HG02973 (cell line): ENCODE results near the gene ADAMTS13.
"Not testable (repeated sequence)": the region's sequence is repeated elsewhere in the genome, so short reads cannot be mapped to it uniquely, and the experiment has no call there.

ENCODE experiments used
- ATAC-seq: cut with Tn5 transposase; IDR thresholded peaks from one replicate; pipeline ENCODE4 v1.9.1; 2021; ENCODE audit warnings: moderate library complexity; ENCODE audit not compliant: unreplicated experiment

Gene ADAMTS13

DNA sequence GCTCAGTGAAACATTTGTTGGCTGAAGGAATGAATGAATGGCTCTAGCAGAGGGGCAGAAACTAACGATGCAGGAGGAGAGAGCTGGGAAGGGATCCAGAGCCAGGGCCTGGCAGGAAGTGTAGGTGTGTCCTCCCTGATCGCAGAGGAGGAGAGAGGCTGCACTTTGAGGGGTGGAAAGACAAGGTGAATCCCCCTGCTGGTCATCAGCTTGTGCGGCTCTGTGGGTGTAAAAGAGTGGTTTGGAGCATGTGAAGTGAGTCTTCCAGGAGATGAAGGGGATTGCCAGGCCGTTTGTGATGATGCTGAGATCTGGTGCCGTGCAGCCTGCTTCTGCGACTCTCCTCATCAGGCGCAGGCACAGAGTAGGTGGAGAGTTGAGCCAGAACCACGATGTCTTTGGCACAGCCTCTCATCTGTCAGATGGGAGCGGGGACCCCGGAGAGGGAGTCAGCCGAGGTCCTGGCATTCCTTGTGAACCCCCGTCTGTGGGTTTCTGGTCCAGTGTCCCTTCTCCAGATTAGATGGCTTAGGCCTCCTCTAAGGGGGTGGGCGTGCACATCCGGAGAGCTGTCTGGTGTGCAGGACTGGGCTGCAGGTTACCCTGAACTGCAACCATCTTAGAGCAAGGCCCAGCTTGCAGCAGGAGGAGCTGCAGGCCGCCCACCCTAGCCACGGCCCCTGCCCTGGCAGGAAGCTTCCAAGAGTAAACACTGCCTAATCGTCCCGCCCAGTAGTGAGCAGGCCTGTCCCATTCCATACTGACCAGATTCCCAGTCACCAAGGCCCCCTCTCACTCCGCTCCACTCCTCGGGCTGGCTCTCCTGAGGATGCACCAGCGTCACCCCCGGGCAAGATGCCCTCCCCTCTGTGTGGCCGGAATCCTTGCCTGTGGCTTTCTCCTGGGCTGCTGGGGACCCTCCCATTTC is at the start of gene ADAMTS13:
Gene ADAMTS13, plus strand, starts transcription at position 753 of the 928 bp plus-strand sequence. Its CDS starts 77 bp downstream, at position 830.
- no peak for ATAC-seq

- ATAC-seq = no peak
Observed at GRCh38 chr9:133374612-133375115, 47.5 kb upstream of the ADAMTS13 start.

DNA sequence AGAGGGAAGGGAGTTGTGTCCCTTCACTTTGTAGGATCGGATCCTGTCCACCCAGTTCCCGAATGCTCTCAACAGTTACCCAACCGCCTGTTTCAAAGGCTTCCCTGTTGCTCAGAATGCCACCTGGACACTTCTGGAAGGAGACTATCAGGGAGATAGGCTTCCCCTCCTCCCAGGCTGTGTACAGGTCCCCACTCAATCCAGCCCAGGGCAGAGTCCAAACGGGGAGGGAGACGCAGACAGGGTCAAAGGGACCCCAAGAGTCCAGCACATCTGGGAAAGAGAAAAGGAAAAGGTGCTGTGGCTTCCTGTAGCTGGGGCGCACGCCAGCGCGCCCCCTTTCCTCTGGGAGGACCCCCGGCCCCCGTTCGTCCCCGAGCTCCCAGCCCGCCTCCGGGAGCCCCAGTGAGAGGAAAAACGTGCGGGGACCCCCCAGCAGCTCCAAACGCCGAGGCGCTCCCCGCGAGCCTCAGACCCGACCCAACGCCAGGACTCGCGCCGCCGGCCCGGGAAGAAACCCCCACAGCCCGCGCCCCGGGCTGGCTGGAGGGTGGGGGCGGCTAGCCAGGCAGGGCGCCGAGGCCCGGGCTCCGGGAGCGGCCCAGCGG is 46.9 kb upstream of the ADAMTS13 start:
- peak; percentile 4 for ATAC-seq

DNA sequence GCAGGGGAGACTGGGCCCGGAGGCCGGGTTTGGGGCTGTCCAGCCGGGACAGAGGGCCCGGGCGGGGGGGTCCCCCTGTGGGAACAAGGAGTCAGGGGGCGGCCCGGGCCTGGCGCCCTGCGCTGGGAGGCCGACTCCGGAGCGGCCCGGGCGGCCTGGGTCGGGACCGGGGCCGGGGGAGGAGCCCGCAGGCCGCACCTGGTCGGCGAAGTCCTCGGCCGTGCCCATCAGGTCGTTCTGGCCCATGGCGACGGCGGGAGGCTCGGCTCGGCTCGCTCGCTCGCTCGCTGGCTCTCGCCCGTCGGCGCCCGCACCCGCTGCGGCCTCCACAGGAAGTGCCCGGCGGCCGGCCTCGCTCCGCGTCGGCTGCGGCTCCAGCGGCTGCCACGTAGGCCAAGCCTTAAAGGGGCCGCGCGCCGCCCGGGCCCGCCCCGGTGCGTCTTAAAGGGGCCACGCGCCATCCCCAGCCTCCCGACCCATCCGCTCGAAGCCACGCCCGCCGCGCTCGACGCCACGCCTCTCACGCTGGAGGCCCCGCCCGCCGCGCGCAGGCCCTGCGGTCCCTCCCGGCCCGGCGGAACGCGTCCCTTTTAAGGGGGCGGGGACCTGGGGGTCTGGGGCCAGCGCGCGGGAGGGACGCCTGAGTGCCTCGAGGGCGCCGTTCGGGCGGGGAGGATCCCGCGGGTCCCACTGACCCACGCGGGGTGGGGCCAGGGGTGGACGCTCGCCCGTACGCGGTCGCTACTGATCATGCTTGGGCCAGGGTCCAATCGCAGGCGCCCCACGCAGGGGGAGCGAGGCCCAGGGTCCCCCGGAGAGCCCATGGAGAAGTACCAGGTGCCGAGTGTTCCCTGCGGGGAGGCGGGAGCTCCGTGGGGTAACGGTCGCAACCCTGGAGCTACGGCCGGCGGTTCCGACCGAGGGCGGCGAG is 46.2 kb upstream of the ADAMTS13 start, which contains the start of the genes STKLD1 and SURF4:
Gene STKLD1, plus strand, starts transcription at position 643 of the 931 bp plus-strand sequence. Its CDS starts 108 bp downstream, at position 751.
Gene SURF4, minus strand, starts transcription at position 337 of the 931 bp plus-strand sequence. Its CDS starts 91 bp downstream, at position 246.
- ATAC-seq = peak; percentile 84

DNA sequence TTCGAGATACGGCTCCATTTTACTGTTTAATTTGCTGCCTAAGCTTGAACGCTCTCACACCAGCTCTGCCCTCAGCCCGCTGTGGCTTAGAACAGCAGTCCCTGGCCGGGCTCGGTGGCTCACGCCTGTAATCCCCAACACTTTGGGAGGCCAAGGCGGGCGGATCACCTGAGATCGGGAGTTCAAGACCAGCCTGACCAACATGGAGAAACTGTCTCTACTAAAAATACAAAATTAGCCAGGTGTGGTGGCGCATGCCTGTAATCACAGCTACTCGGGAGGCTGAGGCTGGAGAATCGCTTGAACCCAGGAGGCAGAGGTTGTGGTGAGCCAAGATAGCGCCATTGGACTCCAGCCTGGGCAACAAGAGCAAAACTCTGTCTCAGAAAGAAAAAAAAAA is 44.9 kb upstream of the ADAMTS13 start:
- ATAC-seq = not testable (repeated sequence)

DNA sequence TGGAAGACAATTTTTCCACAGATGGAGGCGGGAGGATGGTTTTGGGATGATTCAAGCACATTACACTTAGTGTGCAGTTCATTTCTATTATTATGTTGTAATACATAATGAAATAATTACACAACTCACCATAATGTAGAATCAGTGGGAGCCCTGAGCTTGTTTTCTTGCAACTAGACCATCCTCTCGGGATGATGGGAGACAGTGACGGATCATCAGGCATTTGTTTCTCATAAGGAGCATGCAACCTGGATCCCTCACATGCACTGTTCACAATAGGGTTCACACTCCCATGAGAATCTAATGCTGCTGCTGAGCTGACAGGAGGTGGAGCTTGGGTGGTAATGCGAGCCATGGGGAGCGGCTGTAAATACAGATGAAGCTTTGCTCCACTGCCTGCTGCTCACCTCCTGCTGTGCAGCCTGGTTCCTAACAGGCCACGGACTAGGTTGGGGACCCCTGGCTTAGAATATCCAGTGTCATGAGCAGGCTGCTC is 44.4 kb upstream of the ADAMTS13 start:
- no peak for ATAC-seq

GRCh38 chr9:133378408-133378962 is 43.7 kb upstream of the ADAMTS13 start:
- ATAC-seq = no peak

DNA sequence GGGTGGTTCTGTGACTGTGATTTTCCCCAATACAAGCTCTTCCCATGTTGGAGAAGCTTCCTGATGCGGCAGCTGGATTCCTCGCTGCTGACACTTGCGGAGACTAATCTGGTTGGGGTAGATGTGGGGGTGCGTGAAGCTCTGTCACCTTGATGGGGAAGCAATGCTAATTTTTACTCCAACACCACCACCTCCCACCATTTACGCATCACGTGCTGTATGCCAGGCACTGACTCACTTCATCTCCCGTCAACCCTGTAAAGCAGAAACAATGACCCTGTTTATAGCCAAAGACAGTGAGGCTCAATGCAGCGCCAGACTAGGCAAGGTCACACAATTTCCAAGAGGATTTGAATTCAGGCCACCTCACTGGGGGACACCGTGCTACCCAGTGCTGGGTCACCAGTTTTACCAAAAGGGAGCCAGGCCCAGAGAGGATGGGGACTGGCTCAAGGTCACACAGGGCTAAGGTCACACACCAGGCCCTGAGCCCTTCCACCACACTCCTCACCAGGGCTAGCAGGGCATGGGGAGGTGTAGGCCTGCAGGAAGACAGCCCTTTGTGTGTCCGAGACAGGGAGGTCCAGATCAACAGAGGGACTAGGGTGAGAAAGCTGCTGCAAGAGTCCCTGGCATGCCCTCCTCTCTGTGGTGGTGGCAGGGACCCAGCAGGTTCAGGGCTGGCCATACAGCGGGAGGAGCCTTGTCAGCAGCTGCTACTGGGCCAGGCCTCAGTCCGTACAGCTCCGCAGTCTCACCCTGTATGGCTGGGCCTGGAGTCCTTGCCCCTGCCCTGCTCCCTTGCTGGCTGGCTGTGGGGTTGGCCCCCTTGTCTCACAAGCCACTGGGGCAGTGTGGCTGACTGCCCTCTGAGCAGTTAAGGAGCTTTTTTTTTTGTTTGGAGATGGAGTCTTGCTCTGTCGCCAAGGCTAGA is 42.7 kb upstream of the ADAMTS13 start:
- ATAC-seq = no peak

DNA sequence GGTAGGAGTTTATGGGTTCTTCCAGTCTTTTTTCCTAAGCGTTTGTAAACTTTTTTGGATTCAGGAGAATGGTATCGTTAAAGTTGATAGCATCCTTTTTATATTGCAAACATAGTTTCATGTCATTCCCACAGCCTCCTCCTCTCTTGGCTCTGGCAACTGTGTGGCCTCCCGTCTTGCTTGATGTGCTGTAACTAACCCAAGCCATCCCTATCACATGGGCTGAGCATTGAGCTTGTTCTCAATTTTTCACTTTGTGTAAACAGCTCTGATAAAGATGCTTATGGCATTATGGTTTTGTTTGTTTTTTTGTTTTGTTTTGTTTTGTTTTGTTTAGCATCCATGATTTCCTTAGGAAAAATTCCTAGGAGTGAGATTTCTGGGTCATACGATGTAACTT is 41.4 kb upstream of the ADAMTS13 start:
- ATAC-seq = no peak

GRCh38 chr9:133382507-133383141 is 39.5 kb upstream of the ADAMTS13 start:
- no peak for ATAC-seq

DNA sequence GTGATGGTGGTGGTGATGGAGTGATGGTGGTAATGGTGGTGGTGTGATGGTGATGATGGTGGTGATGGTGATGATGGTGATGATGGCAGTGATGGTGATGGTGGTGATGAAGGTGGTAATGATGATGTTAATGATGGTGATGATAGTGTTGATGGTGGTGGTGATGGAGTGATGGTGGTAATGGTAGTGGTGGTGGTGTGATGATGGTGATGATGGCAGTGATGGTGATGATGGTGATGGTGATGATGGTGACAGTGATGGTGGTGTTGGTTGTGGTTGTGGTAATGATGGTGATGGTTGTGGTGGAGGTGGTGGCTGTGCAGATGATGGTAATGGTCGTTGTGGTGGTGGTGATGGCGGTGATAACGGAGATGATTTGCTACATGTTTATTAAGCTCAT is 38.7 kb upstream of the ADAMTS13 start:
- no peak for ATAC-seq

DNA sequence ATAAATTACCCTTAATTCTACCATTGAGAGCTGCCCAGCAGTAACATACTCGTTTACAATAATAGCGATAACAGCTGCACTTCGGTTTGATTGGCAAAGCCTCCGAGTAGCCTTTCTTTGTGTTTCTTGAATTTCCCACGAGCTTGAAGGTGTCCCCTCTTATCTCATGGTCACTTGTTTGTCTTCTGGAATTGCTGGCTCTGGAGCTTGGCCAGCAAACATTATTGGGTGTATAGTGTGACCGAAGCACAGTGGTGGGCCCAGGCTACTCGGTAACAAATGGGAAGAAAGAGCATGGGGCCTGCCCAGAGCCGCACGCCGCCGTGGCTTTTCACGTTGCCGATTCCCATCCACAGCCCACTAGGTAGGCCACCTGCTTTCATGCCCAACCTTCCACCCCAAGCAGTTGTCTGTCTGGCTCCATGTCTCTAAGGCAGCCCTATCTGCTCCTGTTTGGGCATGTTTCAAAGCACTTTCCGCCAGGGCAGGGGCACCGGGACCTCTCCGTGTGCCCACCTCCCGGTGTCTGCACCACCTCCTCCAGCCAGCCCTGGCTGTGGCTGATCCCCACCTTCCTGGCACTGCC is 37.3 kb upstream of the ADAMTS13 start:
- no peak for ATAC-seq

DNA sequence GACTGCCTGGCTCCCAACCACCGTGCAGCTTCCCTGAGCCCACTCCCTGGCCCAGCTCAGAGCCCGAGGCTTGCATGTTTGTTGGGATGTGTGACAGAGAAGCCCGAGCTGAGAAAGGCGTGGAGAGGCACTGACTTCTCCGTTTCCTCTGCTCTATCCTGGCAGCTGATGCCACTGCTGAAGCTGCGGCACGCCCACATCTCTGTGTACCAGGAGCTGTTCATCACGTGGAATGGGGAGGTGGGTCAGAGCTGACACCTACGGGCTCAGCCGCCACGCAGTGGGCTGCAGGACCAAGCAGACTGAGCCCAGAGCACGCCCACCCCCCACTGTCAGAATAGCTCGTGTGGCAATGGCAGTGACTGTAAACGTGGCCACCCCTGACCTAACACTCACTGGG is 36.7 kb upstream of the ADAMTS13 start:
- ATAC-seq = no peak

DNA sequence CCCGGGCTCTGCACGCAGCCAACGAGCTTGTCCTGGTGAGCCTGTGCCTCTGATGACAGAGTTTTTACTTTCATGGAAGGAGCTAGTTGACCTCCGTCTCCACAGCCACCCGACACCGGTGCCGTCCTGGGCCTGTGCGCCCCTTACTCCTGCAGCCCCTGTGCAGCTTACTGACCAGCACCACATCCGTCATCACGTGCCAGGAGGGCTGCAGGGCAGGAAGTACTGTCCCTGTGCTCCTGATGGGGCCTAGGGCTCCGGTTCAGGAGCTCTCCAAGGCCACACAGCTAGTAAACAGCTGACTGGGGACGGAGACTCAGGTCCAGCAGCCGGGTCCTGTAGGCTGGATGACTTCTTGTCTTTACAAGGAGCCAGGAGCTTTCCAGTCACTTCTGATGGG is 35.8 kb upstream of the ADAMTS13 start:
- ATAC-seq = no peak

DNA sequence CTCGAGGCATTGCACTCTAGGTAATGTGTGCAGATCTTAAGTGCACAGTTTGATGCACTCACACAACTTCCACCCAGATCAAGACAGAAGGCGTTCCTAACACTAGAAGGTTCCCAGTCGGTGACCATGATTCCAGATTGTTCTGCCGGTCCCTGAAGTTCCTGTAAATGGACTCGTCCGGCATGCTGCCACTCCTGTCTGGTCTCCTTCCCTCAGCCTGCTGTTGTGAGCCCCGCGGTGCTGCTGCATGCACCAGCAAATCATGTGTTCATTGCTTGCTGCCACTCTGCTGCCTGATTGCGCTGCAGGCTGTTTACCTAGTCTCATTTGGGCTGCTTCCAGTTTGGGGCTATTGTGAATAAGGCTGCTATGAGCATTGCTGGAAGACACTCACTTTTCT is 34.5 kb upstream of the ADAMTS13 start:
- no peak for ATAC-seq

- no peak for ATAC-seq
Observed at GRCh38 chr9:133389025-133389557, 33.1 kb upstream of the ADAMTS13 start.

DNA sequence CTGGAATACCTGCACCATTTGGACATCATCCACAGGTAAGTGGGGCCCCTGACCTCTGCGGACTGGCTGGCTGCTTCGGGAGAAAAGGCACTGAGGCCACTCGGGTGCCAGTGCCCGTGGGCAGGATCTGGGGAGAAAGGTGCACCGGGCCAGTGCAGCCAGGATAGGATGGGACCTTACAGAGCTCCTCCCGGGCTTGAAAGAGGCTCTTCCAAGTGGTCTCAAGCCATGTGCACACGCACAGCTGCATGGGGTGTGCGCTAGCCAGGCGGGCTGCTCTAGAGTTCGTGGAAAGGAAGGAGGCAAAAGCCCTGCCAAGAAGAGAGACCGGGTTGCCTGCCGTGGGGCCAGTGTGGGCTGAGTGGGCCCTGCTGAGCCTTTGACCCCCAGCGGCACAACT is 32.6 kb upstream of the ADAMTS13 start:
- no peak for ATAC-seq

DNA sequence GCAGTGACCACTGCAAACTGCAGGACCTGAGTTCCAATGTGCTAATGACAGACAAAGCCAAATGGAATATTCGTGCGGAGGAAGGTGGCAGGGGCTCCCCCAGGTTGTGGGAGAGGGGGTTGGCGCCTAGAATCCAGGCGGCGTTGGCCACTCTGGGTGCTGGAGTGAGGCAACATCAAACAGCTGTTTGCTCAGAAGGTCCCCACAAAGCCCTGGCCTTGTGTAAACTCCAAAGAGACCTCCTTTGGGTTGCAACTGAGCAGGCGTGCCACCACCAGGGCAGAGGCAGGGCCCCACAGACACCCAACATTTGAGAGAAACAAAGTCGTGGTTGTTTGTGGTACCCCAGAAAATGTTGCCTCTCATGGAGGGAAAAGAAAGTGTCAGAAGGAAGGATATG is 31.5 kb upstream of the ADAMTS13 start:
- no peak for ATAC-seq
